Measurements from ENCODE around the gene CD164.

Gene CD164

DNA sequence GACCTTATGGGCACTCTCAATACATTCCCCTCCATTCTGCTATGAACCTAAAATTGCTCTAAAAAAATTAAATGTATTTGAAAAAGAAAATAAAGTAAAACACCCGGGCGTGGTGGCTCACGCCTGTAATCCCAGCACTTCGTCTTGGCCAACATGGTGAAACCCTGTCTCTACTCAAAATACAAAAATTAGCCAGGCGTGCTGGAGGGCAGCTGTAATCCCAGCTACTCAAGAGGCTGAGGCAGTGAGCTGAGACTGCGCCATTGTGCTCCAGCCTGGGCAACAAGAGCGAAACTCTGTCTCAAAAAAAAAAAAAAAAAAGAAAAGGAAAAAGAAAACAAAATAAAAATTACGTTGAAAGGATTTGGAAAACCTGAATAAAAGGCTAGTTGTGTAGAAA is 60.5 kb downstream of the CD164 start:
- no peak for TF ChIP-seq ZNF274 (IDR thresholded peaks at IDR 0.05; ENCODE audit: low read depth, low read length)
- no peak overlapping the region for H3K4me3 ChIP-seq (ENCODE audit: low read length)

DNA sequence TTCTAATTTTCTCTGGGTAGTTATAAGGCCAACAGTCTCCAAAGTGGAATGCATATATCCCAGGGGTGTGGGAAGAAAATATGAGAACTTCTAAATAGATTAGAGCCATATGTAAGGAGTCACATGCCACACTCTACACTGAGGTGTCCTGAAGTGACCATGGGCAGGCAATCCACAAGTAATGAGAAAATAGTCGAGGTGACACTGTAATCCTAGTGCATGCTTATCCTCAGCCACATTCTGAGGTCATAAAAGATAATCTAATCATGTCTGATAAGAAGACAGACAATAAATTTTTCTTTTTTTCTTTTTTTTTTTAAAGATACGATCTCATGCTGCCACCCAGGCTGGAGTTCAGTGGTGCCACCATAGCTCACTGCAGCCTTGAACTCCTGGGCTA is 62.2 kb downstream of the CD164 start:
- TF ChIP-seq ZNF274 (IDR thresholded peaks at IDR 0.05; ENCODE audit: low read depth, low read length): no peak
- H3K4me3 ChIP-seq (ENCODE audit: low read length): no peak overlapping the region

DNA sequence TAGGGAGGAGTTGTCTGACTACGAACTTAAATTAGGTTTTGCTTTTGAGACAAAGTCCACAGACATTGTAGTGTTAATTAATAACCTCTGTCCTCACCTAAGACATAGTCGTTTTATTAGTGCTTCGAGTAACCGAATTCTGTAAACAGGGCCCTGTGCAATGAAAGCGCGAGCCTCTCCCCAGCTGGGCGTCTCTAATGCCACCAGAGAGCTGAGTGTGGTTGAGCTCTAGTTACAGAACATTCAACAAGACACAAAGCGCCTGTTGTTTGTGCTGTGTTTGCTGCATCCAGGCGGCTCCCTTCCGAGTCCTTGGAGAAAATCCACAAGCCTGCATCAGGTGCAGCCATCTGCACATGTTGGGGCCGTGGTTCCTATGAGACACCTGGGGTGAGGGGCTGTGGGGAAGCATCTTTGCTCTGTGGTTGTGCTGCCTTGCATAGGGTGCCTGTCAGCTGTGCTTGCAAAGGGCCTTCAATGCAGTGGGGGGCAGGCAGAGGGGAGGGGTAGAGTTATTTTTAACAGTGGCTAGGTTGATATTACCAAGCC is 63.9 kb downstream of the CD164 start:
- no peak for TF ChIP-seq ZNF274 (IDR thresholded peaks at IDR 0.05; ENCODE audit: low read depth, low read length)
- no peak overlapping the region for H3K4me3 ChIP-seq (ENCODE audit: low read length)

DNA sequence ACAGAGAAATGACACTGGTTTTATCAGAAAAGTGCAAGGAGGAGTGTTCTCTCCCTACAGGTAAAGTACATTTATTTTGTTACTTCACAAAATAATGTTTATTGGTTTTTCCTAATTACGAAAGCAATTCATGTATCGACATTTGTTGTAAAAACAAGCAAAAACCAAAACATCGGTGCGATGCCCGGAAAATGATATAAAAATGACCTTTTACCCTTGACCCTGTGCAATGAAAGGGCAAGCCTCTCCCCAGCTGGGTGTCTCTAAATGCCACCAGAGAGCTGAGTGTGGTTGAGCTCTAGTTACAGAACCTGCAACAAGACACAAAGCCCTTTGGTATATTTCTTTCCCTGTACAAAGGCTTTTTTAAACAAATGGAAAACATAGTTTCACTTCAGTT is 65.4 kb downstream of the CD164 start:
- no peak for TF ChIP-seq ZNF274 (IDR thresholded peaks at IDR 0.05; ENCODE audit: low read depth, low read length)
- no peak overlapping the region for H3K4me3 ChIP-seq (ENCODE audit: low read length)
